DMS114 treated with DMSO at 0.1 percent for 48 hours (cell line): ENCODE measurements around the gene CDH4.

Experiments used
- DNase-seq: peaks from one replicate; lab custom pipeline; 2025; ENCODE audit not compliant: unreplicated experiment; lab: John Stamatoyannopoulos, UW

Gene CDH4

DNA sequence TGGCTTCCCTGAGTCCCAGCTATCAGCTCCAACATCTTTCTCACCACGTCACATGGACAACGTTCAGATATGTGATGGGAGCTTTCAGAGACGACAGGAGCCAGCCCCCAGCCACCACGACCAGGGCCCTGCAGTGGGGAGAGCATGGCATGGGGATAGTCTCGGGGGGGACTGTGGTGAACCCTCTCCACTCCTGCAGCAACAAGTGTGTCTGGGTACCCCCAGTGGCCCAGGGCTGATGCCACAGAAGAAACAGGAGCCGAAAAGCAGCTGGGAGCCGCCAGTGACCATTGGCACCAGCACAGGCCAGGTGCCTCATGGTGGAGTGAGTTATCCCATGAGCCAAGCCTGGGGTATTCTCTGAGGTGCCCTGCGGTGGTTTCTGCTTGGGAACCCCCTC, 473.9 kb downstream of the CDH4 start:
- no peak for DNase-seq

- no peak for DNase-seq
Measured at GRCh38 chr20:61726979-61727378, 474.9 kb downstream of the CDH4 start.

GRCh38 chr20:61727761-61728160, 475.7 kb downstream of the CDH4 start:
- no peak for DNase-seq

- no peak for DNase-seq
Measured at GRCh38 chr20:61728326-61728725, 476.3 kb downstream of the CDH4 start.

DNA sequence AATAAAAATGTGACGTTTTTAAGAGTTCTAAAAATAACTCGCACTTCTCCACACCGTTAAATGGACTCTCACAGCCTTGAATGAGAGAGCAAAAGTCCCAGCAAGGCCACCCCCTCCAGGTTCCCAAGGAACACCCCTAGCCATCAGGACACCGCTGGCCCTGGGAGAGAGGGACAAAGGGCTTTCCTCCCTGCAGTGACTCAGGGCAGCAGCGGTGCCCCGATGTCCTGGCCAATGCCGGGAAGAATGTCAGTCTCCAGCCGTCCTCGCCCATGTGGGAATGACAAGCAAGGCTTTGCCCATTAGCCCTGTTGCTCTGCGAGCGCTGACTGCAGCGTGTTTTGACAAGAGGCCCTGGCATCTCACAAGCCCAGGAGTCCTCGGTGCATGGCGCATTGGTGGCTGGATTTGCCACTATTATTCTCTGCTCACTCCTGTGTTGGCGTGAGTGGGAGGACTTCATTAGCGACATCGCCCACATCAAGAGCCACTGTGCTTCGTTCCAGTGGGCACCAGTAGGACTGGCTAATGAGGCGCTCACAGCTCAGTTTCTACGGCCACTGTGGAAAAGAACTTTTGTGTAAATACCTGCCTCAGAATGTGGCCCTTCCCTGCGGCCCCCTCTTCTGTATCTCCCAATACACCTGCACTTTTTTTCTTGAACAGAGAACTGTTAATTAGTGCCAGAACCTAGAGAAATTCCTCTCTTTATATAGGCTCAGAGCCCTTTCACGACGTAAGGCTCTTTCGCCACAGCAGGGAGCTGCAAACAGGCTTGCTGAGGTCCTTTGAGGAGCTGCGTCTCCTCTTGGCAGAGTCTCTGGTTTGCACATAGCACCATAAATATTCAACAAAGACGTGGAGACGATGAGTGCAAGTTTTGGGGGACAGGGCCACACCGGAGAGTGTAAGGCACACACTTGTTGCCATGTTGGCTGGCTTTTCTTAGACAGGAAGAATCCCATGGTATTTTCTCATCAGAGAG, 477.0 kb downstream of the CDH4 start:
- no peak for DNase-seq

- DNase-seq = no peak
Measured at GRCh38 chr20:61730631-61731362, 478.7 kb downstream of the CDH4 start.

DNA sequence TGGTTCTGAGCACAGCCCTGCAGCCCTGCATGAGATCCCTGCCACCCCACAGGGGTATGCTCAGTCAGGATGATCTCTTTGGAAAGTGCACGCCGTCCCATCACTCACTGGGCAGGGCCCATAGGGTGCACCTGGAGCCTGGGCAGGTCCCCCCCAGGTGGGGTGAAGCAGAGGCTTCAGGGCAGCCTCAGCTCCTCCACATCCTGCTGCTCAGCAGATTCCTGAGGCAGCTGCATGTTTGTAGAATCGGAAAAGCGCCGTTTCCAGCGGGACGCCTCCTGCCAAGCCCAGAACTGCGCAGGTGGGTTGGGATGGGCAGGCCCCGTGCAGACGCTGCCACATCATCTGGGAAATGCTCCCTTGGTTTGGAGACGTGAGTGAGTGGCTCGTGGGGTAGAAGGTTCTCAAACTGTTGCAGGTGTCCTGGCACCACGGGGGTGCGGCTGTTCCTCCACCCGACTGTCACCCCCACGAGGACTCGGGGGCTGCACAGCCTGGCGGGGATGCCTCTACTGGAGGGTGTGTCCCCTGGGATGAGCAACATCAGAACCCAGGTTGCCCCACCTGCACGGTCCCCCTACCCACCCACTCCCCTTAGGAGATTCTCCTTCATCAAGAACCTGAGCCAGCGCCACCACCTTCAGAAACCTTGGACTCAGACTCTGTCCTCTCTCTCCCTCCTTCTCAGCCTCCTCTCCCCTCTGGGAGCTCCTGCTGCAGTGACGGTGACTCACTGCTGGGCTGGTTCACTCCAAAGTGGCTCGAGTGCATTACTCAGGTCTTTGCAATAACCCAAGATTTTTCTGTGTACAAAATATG, 479.5 kb downstream of the CDH4 start:
- DNase-seq = no peak

DNA sequence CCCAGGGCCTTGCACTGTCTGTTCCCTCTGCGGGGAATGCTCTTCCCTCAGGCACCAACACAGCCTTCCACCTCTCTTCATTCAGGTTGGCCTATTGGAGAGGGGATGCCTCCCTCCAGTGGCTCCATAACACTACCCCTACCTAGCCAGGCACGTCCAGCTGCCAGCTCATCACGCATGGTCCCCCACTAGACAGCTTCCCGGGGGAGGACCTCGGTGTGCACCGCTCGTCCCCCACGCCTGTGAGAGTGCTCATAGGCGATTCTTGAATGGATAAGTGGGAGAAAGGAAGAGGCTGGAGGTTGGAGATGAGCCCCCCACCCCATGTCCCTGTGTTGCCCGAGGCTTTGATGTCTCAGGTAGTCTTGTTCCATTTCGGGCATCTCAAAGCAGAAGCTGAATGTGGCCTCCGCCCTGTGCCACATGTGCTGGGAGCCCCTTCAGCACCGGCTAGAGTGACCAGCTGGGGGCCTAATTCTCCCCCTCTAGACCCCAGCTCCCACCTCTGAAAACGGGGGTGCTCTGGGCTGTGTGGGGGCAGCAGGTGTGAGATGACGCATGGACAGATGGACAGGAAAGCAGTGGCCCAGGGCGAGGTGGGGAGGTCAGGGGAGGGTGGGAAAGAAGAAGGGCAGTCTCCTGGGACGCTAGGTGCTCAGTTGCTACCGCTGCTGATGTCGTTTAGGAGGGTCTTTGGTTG, 480.6 kb downstream of the CDH4 start:
- no peak for DNase-seq

DNA sequence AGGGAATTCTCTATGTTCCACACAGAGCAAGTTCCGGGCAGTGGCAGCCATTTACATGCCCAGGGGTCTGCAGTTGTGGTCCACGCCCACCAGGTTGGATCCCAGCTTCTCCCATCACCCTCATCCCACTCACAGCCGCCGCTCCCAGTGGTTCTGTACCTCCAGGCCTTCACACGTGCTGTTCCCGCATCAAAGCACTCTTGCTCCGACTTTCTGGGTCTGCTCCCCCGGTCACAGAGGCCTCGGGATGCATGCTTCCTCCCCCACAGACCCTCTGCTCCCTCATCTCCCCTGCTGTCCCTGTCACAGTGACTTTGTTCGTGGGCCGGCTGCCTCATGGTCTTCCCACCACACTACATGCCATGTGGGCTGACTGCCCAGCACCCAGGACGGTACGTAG, 481.2 kb downstream of the CDH4 start:
- no peak for DNase-seq

GRCh38 chr20:61733891-61734732, 482.1 kb downstream of the CDH4 start:
- DNase-seq = no peak

DNA sequence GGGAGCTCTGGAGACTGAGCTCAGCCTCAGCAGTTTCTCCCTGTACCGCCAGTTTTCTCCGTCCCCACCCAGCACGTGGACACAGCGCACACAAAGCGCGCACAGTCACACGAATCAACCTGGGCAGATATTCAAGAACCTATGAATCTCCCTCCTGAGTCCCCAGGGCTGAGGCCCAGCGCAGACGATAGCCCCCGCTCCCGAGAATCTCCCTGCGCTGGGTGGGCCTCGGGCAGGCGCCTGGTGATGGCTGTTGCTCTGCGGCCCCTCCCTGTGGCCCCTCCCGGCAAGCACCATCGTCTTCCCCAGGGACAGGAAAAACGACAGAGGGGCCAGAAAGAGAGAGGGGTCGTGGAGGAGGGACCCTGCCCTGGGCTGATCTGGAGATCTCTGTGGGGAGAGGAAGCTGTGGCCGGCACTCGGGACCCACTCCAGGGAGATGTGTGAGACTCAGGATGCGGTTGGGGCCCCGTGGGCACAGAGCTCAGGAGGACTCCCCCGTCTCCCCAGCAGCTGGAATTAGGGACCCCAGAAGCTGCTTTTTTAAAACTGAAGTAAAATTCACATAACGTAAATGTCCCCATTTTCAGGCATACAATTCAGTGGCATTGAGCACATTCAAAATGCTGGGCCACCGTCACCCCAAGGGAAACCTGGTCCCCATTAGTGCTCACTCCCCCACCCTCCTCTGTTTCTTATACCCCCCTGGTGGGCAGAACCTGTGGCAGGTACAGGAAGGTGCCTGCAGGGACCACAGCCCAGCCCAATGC, 482.9 kb downstream of the CDH4 start:
- DNase-seq = no peak

GRCh38 chr20:61735503-61735785, 483.4 kb downstream of the CDH4 start:
- no peak for DNase-seq

- no peak for DNase-seq
Measured at GRCh38 chr20:61736001-61736635, 484.1 kb downstream of the CDH4 start.

DNA sequence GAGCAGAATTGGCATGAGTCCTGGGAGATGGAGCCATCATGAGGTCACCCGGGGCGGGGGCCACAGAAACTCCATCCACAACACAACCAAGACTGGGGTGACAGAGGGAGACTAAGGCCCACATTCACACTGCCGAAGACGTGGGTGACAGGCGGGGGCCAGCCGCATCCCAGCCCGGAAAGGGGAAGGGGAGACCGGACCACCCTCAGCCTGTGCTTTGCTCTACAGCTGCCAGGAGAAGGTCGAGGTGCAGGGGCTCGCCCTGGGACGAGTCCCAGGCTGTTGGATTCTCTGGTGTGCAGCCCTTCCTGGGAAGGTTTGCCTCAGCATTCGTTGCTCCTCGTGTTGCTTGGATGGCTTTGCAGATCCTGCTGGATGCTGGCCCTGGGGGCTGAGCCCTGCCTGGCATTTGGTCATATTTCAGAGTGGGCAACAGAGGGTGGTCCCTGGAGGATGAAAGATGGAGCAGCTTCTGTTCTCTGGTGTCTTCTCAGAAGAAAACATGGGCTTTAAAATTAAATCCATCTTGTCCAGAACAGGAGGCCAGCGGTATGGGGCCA, 484.8 kb downstream of the CDH4 start:
- DNase-seq = no peak

- DNase-seq = no peak
Measured at GRCh38 chr20:61737346-61737745, 485.3 kb downstream of the CDH4 start.

GRCh38 chr20:61737812-61738443, 485.9 kb downstream of the CDH4 start:
- no peak for DNase-seq

GRCh38 chr20:61738601-61739069, 486.6 kb downstream of the CDH4 start:
- no peak for DNase-seq
